Jurkat, Clone E6-1 (cell line): ENCODE measurements around the gene AGPAT2.
A peak's percentile ranks its signal among the peaks of the same experiment; 100 is the strongest.

Experiments used
- DNase-seq: peaks from one replicate; pipeline ENCODE4 v3.0.0-alpha.2; 2011; ENCODE audit warnings: low read depth, low spot score
- H3K4me3 ChIP-seq: 2 replicates; pipeline ENCODE4 v1.5.1; 2011; ENCODE audit warnings: mild to moderate bottlenecking, low read length, control low read depth, moderate library complexity

AGPAT2 gene

GRCh38 chr9:136656183-136656738, 31.0 kb downstream of the AGPAT2 start:
- DNase-seq, result no peak

GRCh38 chr9:136655536-136656182, 31.6 kb downstream of the AGPAT2 start:
- H3K4me3 ChIP-seq, result no peak overlapping the region
- no peak for DNase-seq

More at GRCh38 chr9:136656183-136656738, 31.0 kb downstream of the AGPAT2 start:
- H3K4me3 ChIP-seq, result no peak overlapping the region

- no peak overlapping the region for H3K4me3 ChIP-seq
- no peak for DNase-seq
These were observed 32.3 kb downstream of the AGPAT2 start for GRCh38 chr9:136654820-136655535.

GRCh38 chr9:136653323-136654079, 33.8 kb downstream of the AGPAT2 start:
- DNase-seq, result no peak
- H3K4me3 ChIP-seq, result no peak overlapping the region

DNA sequence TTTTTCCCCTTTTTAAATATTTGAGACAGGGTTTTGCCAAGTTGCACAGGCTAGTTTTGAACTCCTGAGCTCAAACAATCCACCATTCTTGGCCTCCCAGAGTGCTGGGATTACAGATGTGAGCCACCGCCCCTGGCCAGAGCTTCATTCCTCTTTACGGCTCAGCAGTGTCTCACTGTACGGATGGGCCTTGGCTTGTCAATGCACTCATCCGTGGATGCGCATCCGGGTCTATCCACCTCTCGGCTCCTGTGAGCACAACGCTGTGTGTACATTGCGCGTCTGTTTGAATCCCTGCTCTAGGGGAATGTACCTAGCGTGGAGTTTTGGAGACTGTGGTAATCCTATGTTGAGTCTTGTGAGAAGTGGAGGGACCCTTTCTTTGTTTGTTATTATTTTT, 35.4 kb downstream of the AGPAT2 start:
- DNase-seq, result no peak
- H3K4me3 ChIP-seq, result no peak overlapping the region

DNA sequence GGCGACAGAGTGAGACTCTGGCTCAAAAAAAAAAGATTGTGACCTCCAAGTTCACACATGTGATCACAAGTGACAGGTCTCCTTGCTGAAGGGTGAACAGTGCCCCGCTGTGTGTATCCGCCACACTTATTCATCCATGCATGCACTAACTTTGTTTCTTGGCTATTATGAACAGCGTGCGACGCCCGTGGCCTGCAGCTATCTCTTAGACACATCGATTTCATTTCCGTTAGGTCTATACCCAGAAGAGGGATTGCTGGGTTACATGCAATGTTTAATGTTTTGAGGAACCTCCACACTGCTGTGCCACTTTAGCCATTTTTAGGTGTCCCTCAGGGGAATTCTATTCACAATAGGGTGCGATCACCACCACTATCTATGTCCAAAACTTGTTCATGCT, 36.6 kb downstream of the AGPAT2 start:
- DNase-seq, result no peak
- no peak overlapping the region for H3K4me3 ChIP-seq

- DNase-seq, result no peak
- no peak overlapping the region for H3K4me3 ChIP-seq
These were observed 37.2 kb downstream of the AGPAT2 start for GRCh38 chr9:136650021-136650420.

- H3K4me3 ChIP-seq, result no peak overlapping the region
- DNase-seq, result no peak
These were observed 38.5 kb downstream of the AGPAT2 start for GRCh38 chr9:136648751-136649150.

DNA sequence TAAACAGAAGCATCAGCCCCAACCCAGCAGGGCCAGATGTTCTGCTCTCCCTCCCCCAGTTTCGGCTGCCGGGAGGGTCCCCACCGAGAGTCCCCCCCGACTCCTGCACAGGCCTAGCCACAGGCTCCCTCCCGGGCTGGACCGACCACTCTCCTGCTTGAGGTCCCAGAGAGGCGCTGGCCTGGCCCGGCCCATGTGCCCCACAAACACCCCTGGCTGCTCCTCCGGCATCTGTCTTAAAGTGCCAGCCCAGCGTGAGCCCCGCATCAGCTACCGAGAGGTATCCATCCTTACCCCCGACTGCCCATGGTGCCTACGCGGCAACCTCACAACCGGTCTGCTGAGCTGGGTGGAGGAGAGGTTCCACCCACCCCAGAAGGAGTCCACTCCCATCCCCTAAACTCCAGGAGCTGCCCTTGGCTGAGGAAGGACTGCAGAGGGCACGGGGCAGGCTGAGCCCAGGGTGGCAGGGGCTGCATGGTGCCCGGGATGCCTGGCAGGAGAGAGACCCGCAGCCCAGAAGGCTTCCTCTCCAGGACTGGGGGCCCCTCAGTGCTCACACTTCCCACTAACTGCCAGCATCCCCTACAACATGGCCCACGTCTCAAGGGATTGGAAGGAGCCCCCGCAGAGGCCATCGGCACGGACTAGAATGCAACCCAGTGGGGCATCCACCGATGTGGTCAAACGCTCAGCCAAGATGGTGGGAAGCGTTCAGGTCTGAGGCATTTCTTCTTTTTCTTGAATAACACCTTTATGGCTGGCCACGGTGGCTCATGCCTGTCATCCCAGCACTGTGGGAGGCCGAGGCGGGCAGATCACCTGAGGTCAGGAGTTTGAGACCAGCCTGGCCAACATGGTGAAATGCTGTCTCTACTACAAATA, 40.2 kb downstream of the AGPAT2 start:
- no peak for DNase-seq
- H3K4me3 ChIP-seq, result no peak overlapping the region

- H3K4me3 ChIP-seq, result no peak overlapping the region
- DNase-seq, result no peak
These were observed 41.1 kb downstream of the AGPAT2 start for GRCh38 chr9:136645903-136646754.

- no peak for DNase-seq
- no peak overlapping the region for H3K4me3 ChIP-seq
These were observed 41.8 kb downstream of the AGPAT2 start for GRCh38 chr9:136645352-136645902.

DNA sequence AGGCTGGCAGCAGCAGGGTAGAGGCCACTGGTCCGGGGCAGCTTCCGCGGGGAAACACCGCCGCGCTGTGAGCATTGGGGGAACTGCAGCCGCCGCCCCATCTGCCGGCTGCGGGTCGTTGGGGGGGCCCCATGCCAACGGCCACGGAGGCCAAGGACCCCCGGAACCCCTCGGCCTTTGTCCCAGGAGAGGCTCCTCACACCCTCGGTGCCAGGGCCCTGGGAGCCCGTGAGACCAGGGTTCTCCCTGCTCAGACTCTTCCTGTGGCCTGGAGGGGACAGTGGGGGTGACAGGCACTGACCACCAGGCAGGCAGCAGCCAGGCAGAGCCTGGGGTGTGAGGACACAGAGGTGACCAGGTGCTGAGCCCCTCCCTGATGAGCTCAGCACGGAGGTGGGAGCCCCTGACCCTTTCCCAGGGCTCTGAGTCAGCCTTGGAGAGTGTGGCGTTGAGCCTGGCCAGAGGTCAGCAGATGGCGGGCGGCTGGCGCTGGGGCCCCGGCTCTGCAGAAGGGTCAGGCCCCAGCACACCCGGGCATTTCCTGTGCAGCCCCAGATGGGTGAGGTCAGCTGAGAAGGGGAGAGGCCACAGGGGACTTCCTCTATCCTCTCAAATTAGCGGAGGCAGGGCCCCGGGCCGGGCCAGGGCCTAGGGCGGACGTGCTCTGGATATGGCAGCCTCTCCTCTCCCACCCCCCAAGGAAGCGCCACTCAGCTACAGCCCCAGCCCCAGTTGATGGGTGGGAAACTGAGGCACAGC, 42.5 kb downstream of the AGPAT2 start:
- DNase-seq, result no peak
- no peak overlapping the region for H3K4me3 ChIP-seq

DNA sequence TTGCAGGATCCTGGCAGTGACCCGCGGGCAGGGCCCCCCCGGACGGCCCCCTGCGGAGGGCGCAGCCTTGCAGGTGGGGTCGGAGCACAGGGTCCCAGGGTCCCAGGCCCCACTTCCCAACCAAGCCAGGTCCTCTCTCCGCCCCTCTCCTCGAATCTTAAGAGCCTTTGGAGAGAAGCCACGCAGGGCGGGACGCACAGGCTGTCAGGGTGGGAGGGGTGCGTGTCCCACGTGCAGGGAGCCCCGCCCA, 43.0 kb downstream of the AGPAT2 start:
- no peak overlapping the region for H3K4me3 ChIP-seq
- peak; percentile 29 for DNase-seq

DNA sequence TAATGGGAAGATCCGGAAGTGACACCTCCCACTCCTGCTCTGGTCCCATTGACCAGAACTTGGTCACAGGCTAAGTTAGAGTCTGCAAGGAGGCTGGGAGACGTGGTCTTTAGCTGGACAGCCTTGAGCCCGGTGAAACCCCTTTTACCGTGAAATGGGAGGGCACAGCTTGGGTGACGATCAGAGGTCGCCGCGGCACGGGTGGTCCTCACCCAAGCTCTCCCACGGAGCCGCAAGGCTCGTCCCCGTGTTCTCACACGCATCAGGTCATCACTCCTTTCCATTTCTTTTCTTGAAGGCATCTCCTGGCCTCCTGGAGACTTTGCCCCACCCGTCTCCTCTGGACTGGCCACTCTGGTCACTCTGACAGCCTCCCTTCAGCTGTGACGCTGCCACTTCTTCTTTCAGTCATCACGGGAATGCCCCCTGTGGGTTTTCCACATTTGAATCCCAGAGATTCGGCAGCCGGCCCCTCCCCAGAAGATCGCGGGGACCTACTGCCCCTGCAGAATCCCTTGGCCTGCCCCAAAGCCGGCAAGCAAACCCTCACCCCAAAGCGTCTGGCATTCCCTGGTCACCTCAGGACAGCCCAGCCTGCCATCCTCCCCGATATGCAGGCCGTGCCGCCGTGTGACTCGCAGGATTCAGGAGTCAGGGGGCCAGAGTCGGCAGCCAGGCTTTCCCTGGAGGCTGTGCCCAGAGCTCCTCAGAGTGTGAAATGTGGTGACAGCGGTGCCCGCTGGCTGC, 43.5 kb downstream of the AGPAT2 start:
- no peak for DNase-seq
- H3K4me3 ChIP-seq, result no peak overlapping the region

- no peak overlapping the region for H3K4me3 ChIP-seq
- DNase-seq, result no peak
These were observed 44.8 kb downstream of the AGPAT2 start for GRCh38 chr9:136642439-136642921.

DNA sequence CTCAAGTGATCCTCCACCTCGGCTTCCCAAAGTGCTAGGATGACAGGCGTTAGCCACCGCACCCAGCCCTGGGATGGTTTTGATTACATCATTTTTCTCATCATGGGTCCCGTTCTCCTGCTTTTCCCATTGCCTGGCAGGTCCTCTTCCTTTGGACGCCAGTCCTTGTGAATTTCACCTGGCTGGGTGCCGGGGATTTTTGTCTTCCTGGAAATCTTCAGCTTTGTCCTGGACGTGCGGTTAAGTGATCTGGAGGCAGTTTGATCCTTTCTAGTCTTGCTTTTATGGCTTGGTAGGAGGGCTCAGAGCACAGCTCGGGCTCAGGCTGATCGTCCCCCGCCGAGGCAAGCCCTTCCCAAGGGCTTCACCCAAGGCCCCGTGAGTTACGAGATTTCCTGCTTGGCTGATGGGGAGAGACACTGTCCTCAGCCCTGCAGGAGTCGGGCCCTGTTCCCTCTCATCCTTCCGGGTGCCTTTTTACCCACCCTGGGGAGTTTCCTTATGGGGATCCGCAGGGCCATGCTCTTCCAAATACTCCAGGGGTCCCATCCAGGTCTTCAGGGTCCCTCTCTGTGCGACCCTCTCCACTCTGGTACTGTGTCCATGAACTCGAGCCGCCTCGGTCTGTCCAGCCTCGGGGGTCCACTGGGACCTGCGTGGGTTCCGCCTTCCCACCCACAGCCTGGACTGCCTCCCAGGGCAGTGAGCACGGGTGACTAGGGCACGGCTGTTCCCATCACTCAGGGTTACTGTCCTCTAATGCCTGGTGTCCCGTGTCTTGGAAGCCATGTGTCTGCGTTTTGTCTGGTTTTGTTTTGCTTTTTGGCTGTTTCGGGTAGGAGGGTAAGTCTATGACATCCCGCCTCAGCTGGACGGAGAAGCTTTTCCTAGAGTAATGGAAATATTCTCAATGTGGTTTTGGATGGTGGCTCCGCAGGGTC, 46.8 kb downstream of the AGPAT2 start:
- DNase-seq, result no peak

More for the DNA sequence above, 46.8 kb downstream of the AGPAT2 start:
- no peak overlapping the region for H3K4me3 ChIP-seq
